Measurements from ENCODE around the gene CDK11B. TPM values are rescaled to one million over a fixed set of nuclear protein-coding genes. Genes with fewer than 3 reads are reported as not detected.
A peak's percentile ranks its signal among the peaks of the same experiment; 100 is the strongest.
"Not testable (repeated sequence)": the region's sequence is repeated elsewhere in the genome, so short reads cannot be mapped to it uniquely, and the experiment has no call there.

Gene CDK11B
- 23.7 TPM for polyA plus RNA-seq (2012; ENCODE audit: low read depth, missing spikeins)

DNA sequence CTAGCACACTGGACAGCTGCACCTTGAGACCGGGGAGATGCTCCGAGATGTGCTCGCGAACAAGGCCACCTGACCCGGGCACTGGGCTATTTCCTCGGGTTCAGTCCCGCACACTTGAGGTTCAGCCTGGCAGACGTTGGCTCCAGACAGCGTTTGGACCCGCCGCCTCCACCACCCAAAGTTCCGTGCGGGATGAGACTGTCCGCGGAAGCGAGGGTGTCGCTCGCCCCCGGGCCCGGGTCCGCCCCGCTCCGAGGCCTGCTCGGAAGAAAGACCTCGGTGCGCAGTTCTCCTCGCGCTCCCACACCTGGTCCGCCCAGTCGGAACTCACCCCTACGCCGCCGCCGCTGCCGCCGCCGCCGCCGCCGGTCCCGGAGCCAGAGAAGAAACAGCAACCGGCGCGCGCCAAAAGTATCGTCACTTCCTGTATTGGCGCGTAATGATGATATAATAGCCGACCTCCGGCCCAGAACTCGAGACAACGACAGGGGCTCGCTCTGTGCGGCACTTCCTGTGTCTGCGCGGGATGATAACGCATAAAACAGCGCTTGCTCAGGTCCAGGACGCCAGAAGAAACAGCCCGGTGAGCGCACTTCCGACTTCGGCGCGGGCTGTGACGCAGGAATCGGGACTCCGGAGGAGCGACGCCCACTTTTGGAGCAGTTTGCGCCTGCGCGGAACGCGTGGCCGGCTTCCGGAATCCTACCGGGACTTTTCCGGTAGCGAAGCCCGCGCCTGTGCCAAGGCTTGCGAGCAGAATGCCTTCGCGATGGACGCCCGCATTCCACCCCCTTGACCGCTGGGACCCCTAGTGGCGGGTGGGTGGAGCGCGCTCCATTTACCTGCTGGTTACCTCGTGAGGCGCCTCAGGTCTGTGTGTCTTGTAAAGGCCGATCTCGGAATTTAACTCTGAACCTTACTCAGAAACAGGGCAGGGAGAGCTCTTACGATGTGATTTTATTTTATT, at the start of gene CDK11B:
TSS of gene CDK11B (minus strand) at position 422 of the 967 bp plus-strand sequence. CDS start 1,519 bp downstream, outside the sequence.
- DNase-seq (ENCODE audit: insufficient read length, low spot score) (peak; percentile 91), FAIRE-seq (peak; percentile 98)

DNA sequence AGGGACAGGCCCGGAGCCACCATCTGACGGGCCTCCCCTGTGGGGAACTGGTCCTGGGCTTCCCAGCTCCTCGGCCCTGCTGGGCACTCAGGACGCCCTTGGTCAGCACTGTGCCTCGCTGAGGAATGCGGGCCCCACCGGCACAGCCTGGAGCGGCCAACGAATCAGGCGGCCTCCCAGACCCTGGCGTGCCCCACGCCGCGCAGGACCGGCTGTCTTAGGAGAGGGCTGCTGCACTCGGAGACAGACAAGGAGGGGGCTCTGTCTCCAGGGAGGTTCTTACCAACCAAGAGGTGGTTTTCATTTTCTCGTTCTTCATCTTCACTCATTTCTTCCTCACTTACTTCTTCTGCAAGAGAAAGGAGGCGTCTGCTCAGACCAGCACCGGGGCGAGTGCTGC, 49.1 kb upstream of the CDK11B start:
- not testable (repeated sequence) for FAIRE-seq; DNase-seq (ENCODE audit: insufficient read length, low spot score)

More for the DNA sequence above, at the start of gene CDK11B:
- TF ChIP-seq SPI1 (IDR thresholded peaks at IDR 0.05; ENCODE audit: low read depth, low read length) = peak; percentile 56

DNA sequence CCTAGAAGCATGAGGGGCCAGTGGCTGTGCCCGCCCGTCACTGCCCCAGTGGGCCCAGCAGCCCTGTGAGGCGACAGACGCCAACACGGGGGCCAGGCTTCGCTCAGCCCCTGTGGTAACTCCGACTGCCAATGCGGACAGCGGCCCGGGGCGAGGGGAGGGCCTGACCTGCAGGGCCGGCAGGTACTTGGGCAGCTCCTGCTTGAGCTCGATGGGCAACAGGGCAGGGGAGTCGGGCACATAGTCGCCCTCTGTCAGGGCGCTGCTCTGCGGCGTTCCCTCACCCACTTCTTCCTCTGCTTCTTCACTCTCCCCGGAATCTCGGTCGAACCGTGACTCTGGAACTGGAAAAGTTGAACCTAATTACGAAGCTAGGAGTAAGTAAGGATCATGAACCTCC, 48.4 kb upstream of the CDK11B start:
- not testable (repeated sequence) for FAIRE-seq; DNase-seq (ENCODE audit: insufficient read length, low spot score)

DNA sequence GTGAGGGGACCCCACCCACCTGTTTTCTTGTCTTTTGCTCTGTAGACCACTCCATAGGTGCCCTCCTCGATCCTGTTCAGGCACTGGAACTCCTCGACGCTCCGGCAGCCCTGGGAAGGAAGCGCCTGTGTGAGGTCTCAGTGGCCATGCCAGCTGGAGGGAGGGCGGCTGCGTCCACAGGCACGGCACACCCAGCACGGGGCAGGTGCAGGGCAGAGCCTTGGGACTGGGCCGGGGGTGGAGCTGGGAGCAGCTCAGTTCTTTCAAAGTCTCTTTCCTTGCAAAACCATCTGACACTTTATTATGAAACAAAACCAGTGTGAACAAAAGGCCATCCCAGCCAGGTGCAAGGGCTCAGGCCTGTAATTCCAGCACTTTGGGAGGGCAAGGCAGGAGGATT, 46.8 kb upstream of the CDK11B start:
- not testable (repeated sequence) for FAIRE-seq; DNase-seq (ENCODE audit: insufficient read length, low spot score)

DNA sequence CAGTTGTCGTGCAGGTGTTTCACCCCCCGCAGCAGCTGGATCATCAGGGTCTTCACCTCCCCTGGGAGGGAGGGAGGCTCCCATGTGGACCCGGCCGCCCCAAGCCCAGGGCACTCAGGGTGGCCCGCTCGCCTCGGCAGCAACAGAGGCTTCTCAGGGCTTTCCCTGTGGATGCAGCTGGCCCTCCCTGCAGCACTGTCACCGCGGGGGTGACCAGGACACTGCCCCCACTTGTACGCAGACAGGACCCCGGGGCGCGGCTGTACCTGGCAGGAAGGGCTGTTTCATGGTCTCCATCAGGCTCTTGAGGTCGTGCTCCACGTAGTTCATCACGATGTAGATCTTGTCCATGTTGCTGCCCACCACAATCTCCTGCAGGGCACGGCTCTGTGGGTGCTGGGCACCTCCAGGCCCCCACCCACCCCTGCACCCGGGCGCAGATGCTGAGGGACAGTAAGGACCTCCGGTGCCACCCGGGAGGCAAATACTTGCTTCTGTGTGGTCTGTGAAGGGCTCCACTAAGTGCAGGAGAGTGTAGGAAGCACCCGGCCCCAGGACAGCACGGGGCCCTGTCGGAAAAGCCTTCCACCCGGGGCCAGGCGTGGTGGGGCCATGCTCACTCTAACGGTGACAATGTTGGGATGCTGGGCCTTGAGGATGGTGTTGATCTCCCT, 45.6 kb upstream of the CDK11B start:
- not testable (repeated sequence) for DNase-seq (ENCODE audit: insufficient read length, low spot score); FAIRE-seq

DNA sequence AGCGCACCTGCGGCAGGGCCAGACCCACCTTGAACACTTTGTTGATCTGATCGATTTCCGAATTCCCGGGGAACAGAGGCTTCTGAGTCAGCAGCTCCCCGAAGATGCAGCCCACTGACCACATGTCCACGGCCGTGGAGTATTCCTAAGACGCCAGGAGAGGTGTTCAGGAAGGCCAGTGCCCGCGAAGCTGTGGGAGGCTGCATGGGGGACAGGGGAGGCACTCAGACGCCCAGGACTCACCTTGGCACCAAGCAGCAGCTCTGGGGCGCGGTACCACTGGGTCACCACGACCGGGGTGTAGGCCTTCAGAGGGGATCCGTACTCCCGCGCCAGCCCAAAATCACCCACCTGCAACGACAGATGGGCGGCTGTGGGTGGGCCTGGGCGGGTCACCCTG, 45.0 kb upstream of the CDK11B start:
- TF ChIP-seq POU2F2 (IDR thresholded peaks at IDR 0.05; ENCODE audit: low read depth, low read length) (no peak), POLR2A (IDR thresholded peaks at IDR 0.05; ENCODE audit: low read depth, low read length) (no peak), POLR2AphosphoS5 (IDR thresholded peaks at IDR 0.05; ENCODE audit: low read depth, low read length) (no peak), SPI1 (IDR thresholded peaks at IDR 0.05; ENCODE audit: low read depth, low read length) (no peak), PAX5 (IDR thresholded peaks at IDR 0.05; ENCODE audit: insufficient read depth, low read length, severe bottlenecking) (no peak), TAF1 (IDR thresholded peaks at IDR 0.05; ENCODE audit: low read depth, low read length) (no peak)
- no peak for FAIRE-seq
- no peak for DNase-seq (ENCODE audit: insufficient read length, low spot score)

DNA sequence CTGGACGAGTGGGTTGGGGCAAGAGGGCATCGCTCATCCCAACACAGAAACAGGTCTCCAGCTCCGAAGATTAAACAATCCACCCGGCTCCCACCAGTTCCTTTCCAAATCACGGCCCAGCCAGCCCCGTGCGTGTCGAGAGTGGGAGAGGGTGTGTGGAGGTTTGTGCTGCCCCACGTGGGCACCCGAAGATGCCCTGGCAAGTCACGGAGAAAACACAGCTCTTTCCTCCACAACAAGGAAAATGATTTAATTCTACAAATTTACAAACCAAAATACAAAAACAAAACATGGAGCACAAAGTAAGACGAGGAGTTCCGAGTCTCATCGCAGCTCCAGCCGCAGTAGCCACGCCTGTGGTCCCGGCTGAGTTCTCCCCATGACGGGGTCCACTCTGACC, 43.7 kb upstream of the CDK11B start:
- DNase-seq (ENCODE audit: insufficient read length, low spot score) = not testable (repeated sequence)

DNA sequence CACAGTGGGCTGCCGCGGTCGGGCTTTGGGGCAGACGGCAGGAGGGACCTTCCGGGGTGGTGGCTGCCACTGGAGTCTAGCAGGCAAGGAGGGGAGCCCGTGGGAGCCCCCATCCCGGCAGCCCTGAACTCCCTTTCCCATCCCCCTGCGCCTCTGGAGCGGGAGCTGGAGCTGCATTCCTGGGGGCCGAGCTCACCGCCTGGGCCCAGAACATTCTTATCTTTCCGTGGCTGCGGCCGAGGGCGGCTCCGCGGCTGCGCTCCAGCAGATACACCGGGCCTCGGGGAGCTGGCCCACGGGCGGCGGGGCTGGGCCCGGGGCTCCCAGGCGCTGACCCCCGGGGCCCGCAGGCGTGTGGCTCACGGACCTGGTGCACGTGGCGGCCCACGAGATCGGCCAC, 41.8 kb upstream of the CDK11B start:
- FAIRE-seq; DNase-seq (ENCODE audit: insufficient read length, low spot score): not testable (repeated sequence)

More for the DNA sequence above, 43.7 kb upstream of the CDK11B start:
- not testable (repeated sequence) for FAIRE-seq

DNA sequence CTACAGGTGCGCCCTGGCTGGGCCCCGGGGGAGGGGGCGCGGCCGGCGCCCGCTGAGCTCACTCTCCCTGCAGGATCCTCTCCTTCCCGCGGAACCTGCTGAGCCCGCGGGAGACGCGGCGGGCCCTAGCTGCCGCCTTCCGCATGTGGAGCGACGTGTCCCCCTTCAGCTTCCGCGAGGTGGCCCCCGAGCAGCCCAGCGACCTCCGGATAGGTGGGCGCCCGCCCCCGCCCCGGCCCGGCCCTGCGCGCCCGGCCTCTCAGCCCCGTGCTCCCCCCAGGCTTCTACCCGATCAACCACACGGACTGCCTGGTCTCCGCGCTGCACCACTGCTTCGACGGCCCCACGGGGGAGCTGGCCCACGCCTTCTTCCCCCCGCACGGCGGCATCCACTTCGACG, 41.3 kb upstream of the CDK11B start:
- not testable (repeated sequence) for DNase-seq (ENCODE audit: insufficient read length, low spot score)
- FAIRE-seq = peak; percentile 78

DNA sequence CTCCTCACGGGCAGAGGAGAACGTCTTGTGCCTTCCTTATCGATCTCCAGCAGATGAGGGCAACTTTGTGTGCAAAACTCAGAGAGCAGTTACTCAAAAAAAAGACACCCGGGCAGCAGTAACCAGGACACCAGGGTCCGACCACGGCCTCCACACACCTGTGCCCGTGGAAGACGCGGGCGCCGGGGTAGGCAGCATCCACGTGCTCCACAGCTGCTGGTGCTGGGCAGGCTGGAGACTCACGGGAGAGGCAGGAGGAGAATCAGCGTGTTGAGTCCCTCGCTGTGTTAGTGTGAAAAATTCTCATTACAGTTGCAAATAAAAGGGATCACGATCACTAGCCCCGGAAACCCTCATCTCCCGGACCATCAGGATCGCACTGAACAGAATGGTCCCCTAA, 40.3 kb upstream of the CDK11B start:
- not testable (repeated sequence) for DNase-seq (ENCODE audit: insufficient read length, low spot score)
- FAIRE-seq = peak; percentile 48

DNA sequence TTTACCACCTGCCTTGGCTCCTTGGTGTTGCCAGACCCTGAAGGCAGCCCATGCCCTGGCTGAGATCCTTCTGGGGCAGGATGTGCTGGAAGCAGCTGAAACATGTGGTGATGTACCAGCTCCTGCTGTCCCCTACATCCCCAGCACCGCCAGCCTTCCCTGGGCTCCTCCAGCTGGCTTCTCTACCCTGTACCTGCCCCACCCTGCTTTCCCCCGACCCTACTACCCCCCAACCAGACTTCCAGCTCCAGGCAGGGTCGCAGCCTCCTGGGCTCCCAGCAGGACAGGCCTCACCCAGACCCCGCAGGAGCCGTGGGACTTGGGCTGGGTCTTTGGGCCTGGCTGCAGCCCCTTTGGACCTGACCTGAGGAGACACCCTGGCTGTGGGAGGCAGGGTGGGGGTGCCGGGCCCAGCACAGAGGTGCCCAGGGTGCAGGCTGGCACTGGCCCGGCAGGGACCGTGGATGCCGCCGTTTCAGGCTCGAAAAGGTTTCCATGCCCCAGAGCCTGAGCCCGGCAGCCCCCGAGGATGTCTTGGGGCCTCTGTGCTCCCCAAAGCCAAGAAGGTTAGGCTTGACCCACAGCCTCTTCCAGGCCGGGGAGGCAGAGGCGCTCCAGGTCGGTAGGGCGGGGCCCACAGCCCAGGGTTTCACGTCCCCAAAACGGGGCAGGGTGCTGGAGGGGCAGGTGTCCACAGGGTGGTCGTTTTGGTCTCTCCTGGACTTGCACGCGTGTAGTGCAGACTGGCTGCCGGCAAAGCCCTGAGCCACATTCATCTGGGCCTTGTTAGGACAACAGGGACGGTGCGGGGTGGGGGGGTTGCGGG, 38.8 kb upstream of the CDK11B start:
- not testable (repeated sequence) for FAIRE-seq; DNase-seq (ENCODE audit: insufficient read length, low spot score)

DNA sequence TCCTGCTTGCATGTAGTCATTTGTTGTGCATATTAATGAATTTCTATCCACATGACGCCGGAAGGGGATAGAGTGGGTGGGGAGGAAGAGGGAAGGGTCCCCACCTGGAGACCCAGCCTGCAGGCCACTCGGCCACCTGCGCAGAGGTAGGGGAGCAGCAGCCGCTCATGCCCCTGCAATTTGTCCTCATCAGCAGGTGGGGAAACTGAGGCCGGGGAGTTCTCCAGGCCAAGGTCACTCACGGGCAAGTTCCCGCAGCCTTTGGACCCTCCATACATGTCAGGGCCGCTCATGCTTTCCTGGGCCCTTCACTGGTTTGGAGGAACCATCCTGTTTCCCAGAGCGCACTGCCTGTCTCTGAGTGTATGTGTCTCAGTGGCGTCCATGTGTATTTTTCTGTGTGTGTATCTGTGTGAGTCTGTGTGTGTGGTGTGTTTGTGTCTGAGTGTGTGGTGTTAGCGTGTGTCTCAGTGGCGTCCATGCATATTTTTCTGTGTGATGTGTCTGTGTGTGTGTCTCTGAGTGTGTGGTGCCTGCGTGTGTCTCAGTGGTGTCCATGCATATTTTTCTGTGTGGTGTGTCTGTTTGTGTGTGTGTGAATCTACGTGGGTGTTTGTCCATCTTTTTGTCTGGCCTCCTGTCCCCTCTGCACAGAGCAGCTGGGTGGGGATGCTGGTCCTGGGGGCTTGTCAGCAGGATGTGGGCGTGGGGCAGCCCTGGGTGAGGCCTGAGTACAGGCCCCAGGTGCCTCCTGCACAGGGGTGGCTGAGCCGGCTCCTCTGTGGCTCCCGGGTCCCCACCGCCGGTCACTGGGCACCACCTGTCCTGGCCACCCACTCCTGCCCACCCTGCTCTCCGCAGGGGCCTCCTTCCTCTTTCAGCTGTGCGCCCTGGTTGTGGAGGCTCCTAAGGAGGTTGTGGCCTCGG, 37.9 kb upstream of the CDK11B start:
- not testable (repeated sequence) for FAIRE-seq; DNase-seq (ENCODE audit: insufficient read length, low spot score)

All from GM12891 (cell line).